PFSK-1 (cell line): ENCODE measurements around the gene TRIM7.

Experiments used
- POLR2AphosphoS5 ChIP-seq: IDR thresholded peaks from 2 replicates; pipeline ENCODE4 v1.6.1; 2012; ENCODE audit warnings: low read depth, mild to moderate bottlenecking, control low read depth, low read length, moderate library complexity
- REST ChIP-seq, 2 experiments: IDR thresholded peaks; 2 replicates each; pipeline versions ENCODE4 v1.6.1 to v1.8.0; 2011 to 2012; ENCODE audit warnings: low read depth in 2 of 2, low read length in 2 of 2, control low read depth in 1 of 2, inconsistent platforms in 1 of 2, mild to moderate bottlenecking in 1 of 2, moderate library complexity in 1 of 2; ENCODE audit not compliant: insufficient read depth in 1 of 2
- SIN3A ChIP-seq: IDR thresholded peaks from 2 replicates; pipeline ENCODE4 v1.6.1; 2012; ENCODE audit warnings: mild to moderate bottlenecking, low read length, moderate library complexity, borderline replicate concordance; ENCODE audit not compliant: insufficient read depth
- TAF1 ChIP-seq: IDR thresholded peaks from 2 replicates; pipeline ENCODE4 v1.6.1; 2012; ENCODE audit warnings: low read length, control low read depth, borderline replicate concordance; ENCODE audit not compliant: insufficient read depth

- no peak for TF ChIP-seq REST (IDR thresholded peaks at IDR 0.05; ENCODE audit: insufficient read depth in 1 of 2, low read depth in 2 of 2, low read length in 2 of 2)
- TF ChIP-seq POLR2AphosphoS5, result no peak
- no peak for TF ChIP-seq SIN3A
- TF ChIP-seq TAF1, result no peak
Observed at GRCh38 chr5:181167814-181168488, 37.0 kb downstream of the TRIM7 start.
